Mucosa of gallbladder (tissue), 1 donor: ENCODE data around the gene MPRIP. TPM values are rescaled to one million over a fixed set of nuclear protein-coding genes. Genes with fewer than 3 reads are reported as not detected.
"Not testable (repeated sequence)": the region's sequence is repeated elsewhere in the genome, so short reads cannot be mapped to it uniquely, and the experiment has no call there.

Experiments used
- DNase-seq: peaks from one replicate; pipeline ENCODE4 v3.0.0-alpha.2; 2020; ENCODE audit warnings: low spot score
- total RNA-seq: library from RNA; stranded (reverse); gene quantifications from one replicate; pipeline ENCODE4 v1.2.1, GENCODE V29; 2021
- donor health status: DM: no; HTN: no; CAD: no.

Gene MPRIP, protein sequence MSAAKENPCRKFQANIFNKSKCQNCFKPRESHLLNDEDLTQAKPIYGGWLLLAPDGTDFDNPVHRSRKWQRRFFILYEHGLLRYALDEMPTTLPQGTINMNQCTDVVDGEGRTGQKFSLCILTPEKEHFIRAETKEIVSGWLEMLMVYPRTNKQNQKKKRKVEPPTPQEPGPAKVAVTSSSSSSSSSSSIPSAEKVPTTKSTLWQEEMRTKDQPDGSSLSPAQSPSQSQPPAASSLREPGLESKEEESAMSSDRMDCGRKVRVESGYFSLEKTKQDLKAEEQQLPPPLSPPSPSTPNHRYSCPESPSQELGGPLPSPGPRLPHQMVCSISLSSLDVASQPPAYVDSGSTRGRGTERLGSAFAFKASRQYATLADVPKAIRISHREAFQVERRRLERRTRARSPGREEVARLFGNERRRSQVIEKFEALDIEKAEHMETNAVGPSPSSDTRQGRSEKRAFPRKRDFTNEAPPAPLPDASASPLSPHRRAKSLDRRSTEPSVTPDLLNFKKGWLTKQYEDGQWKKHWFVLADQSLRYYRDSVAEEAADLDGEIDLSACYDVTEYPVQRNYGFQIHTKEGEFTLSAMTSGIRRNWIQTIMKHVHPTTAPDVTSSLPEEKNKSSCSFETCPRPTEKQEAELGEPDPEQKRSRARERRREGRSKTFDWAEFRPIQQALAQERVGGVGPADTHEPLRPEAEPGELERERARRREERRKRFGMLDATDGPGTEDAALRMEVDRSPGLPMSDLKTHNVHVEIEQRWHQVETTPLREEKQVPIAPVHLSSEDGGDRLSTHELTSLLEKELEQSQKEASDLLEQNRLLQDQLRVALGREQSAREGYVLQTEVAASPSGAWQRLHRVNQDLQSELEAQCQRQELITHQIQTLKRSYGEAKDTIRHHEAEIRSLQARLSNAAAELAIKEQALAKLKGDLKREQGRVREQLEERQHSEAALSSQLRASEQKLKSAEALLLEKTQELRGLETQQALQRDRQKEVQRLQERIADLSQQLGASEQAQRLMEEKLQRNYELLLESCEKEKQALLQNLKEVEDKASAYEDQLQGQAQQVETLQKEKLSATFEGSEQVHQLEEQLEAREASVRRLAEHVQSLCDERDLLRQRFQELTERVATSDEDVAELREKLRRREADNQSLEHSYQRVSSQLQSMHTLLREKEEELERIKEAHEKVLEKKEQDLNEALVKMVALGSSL (N-terminal part only)
- 263 TPM for total RNA-seq

DNA sequence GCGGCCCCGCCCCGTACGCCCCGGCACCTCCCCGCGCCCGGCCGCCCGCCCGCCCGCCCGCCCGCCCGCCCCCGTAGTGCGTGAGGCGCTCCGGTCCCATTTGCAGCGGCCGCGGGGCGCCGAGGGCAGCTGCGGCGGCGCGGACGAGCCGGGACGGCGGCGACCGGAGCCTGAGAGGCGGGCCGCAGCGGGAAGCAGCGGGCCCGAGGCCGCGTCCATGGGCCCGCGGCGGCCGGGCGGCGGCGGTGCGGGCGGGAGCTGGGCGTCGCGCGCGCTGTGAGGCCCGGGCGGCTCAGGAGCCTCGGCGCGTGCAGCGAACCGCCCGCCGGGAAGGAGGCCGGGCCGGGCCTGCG lies at the start of gene MPRIP:
TSS of gene MPRIP (plus strand) at position 74 of the 353 bp plus-strand sequence. CDS start 392 bp downstream, outside the sequence.
- no peak for DNase-seq

DNA sequence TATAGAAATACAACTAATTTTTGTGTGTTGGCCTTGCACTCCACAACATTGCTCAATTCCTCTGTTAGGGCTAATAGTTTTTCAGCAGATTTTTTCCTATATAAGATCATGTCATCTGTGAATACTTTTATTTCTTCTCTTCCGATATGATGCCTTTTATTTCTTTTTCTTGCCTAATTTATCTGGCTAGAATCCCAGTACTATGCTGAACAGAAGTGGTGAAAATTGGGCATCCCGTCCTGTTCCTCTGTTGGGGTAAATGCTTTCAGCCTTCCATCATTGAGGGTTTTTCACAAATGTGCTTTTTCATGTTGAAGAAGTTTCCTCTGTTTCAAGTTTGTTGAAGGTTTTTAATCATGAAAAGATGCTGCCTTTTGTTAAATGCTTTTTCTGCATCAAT lies 47.6 kb upstream of the MPRIP start:
- DNase-seq: no peak

DNA sequence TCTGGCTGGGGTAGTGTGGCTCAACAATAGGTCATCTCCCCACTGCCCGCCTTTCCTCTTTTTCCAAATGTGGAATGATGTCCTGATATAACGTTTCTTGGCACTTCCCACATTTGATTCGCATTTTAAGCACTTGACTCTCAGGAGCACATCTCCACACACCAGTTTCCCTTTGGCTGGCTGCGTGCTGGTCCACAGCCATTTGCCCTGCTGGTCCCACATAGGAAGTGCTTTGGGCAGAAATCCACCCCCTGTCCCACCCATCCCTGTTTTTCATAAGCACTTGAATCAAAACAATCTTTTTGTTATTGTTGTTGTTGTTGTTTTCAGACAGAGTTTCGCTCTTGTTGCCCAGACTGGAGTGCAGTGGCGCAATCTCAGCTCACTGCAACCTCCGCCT lies 46.3 kb upstream of the MPRIP start:
- no peak for DNase-seq

DNA sequence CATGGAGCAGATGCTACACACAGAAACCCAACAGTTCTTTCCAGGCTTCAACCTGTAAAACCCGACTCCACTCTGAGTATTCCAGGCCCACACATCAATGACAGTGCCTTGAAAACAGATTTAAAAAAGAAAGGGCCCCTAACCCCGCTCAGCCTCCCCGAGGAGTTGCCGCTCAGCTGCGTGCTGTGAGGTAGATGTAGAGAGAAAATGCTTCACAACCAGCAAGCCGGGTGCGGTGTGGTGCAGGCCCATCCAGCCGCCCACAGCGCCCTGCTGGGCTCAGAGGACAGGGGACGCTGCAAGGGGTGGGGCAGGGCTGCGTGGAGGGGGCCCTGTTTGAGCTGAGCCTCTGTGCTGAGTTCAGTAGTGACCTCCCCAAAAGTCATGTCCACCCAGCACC lies 45.5 kb upstream of the MPRIP start:
- DNase-seq: not testable (repeated sequence)

DNA sequence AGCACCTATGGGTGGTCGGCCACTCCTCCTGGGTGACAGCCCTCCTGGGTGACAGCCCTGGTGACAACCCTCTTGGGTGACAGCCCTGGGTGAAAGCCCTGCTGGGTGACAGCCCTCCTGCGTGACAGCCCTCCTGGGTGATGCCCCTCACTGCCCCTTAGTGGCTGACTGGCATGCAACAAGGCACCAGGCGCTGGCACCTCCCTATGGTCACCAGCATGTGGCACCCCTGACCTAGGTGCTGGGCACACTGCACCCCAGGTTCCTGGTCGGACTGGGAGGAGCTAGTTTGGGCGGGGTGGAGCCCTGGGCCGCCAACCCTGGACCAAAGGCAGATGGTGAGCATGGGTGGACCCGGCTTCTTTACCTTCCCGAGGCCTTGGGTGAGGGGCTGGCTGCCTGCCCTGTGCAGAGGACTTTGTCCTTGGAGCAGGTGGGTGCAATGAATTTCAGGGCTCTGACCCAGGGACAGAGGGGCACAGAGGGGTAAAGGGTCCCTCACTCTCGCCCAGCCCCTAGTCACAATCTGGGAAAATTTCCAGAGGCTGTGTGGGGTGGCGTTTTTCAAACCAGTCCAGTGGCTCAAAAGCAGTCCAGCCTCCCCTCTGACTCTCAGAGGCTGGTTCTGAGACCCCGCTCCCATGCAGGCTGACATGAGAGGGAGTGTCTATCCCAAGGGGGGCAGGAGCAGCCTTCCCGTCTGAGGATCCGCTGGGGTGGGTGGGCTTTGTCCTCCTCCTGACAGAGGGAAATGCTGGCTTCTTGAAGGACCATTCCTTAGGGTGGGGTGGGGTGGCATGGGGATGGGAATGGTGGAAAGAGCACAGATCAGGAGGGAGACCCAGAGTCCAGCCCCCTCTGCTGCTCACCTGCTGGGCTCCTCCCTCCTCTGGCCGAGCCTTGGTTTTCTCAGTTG lies 44.5 kb upstream of the MPRIP start:
- no peak for DNase-seq

DNA sequence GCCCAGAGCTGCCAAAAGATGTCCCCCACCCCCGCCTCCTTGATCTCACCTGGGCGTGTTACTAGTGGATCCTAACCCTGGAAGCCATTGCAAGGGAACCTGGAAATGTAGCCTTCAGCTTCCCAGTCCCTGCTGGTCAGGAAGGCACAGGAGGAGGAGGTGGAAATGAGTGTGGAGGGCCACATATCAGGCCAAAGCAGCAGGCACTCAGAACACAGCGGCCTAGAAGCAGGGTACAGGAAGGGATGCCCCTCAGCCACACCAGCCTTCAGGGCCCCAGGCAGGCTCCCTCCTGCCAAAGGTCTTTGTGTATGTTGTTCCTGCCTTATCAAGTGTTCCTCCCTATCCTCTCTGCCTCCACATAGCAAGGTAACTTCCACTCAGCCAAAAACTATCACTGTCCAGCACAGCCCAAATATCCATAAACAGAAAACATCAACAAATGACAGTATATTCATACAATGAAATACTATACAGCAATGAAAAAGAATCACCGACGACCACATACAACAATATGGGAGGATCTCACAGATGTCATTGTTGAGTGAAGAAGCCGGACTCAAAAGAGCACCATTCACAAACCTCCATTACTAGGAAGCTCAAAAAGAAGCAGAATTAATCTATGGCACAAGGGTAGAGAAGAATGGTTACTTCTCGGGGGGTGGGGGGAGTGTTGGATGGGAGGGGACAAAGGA lies 42.2 kb upstream of the MPRIP start:
- DNase-seq: no peak

DNA sequence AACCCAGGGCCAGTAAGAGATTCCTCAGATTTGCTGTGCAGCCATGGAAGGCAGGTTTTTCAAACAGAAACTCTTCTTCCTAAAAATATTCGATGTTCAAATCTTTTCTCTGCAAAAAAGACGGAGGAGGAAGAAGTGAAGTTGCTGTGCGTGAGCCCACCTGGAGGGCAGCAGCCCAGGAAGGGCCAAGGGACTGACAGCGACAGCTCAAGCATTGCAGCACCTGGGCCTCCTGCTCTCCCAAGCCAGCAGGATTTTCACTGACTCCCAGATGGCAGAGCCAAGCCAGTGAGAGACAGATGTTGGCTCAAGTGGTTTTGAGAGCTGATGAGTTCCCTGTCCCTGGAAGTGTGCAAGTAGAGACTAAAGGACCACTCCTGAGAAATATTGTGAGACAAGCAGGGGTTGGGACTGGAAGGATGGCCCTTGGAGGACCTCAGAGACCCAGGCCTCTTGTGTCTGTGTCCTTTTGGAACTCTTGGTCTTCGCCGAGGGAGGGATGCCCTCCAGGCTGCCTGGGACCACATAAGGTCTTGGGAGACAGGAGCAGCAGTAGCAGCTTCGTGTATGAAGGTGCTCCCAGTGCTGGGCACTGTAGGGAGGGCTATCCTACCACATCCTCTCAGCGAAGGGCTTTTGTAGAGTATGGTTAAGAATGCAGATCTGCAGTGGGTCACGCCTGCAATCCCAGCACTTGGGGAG lies 41.0 kb upstream of the MPRIP start:
- no peak for DNase-seq

DNA sequence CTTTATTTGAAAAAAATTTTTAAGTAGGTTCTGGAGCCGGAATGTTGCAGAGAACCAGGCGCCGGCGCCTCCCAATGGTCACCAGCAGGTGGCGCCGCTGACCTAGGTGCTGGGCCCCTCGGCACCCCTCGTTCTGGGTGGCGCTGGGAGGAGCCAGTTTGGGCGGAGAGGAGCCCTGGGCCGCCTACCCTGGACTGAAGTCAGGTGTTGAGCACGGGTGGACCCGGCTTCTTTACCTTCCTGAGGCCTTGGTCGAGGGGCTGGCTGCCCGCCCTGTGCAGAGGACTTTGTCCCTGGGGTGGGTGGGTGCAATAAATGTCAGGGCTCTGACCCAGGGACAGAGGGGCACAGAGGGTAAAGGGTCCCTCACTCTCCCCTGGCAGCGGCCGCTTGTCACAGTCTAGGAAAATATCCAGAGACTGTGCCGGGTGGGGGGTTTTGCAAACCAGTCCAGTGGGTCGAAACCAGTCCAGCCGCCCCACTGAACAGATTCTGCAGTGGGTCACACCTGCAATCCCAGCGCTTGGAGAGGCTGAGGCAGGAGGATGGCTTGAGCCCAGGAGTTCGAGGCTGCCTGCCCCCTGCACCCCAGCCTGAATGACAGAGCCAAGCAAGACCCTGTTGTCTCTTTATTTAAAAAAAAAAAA lies 40.3 kb upstream of the MPRIP start:
- DNase-seq: peak; percentile 72

DNA sequence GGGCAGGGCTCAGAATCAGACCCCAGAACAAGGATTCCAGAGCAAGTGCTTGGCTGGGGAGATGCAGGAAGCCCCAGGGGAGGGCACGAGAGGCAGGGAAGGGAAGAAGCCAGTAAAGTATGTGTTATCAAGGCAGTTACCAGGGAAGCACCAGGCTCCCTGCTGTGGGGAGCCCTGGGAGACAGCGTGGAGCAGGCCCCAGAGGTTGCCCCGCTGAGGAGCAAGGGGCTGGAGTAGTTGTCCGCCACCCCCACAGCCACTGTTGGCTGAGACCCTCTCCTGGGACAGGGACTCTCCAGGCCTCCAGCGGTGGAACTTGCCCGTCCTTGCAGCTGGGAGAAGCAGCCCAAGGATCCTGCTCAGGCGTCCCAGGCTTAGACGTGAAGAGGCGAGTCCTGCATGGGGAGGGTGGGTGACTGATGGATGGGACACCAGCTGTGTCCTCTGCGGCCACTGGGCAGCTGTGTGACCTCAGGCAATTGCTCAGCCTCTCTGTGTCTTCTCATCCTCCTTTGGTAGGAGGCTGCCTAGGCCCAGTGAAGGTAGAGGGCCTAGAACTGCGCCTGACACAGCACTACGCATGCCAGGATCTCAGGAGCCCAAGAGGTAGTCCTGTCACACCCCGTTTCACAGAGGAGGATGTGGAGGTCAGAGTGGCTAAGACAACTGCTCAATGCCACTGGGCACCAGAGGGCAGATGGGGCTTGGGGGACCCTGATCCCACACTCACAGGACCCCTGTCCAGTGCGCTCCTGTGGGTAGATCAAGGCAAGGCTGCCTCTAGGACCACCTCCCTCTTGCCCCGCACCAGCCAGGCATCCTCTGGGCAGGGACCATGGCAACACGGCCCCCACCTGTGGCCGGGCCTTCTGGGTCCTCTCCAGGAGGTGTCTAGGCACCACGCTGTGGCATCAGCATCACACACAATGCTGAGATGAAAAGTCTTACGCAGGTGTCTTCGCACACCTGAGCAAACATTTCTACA lies 39.2 kb upstream of the MPRIP start:
- not testable (repeated sequence) for DNase-seq

DNA sequence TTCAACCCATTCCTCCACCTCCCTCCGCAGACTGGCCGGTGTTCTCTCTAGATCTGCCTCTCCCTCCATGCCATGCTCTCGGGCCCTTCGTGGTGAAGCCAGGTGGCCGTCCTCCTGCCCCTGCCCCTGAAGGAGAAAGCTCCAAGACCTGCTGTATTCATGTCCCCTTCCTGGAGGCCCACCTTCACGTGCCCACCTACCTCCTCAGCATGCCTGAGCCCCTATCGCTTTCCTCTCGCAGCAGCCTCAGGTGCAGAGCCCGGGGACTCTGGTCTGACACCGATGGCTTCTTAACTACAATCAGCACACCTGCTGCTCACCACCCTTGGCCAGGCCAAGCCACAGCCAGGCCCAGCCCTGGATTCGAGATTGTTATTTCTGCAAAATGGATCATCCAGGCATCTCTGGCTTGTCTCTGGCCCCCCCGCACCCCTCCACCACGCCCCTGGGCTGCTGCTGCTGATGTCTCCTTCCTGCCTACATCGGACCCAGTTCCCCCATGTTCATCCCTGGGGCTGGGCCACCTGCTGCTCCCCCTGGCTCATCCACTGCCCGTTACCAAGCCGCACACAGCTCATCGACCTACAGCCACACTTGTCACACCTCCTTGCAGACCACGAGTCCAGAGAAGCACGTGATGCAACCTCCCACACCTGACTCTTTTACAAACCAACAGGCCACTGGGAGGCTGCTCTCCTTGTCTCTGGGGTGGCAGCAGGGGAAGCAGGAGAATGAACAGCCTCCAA lies 37.8 kb upstream of the MPRIP start:
- no peak for DNase-seq

DNA sequence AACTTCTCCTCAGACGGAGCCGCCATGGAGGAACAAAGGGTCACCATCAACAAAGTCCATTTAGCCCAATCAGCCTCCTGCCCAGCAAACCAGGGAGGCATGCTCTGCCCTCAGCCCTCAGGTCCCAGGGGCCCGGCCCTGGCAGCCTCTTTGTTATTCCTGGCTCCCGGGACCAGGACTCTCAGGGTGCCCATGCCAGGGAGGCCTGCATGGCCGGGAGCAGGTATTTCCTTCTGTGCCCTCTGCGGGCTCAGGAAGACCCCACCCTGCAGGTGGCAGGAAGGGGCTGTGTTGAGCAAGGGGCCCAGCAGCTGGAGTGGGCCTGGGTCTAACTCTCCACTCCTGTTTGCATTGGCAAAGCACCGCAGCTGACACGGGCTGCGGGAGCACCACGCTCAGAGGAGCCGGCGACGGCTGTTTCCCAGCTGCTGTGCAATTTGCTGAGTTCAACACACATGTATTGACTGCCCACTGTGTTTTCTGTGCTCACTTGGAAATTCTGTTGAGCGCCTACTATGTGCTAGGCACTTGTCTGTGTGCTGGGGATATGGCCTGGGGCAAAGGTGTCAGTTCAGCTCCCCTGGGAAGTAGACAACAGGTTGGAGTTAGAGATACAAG lies 37.2 kb upstream of the MPRIP start:
- DNase-seq: not testable (repeated sequence)

DNA sequence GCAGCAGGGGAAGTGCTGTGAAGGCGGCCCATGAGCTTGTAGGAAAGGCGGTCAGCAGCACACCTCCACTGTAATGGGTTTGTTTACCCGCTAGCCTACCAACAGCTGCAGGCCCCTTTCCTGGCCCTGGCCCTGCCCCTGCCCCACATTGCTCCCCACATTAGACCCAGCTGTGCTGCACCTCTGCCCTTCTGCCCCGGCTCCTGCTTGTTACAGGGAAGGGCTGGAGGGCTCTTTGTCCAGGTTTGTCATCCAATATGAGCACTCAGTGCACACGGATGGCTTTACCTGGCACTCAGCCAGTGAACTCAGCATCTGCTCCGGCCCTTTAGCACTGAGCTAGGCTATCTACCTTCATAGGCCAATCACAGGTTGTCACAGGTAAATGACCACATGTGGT lies 34.4 kb upstream of the MPRIP start:
- not testable (repeated sequence) for DNase-seq

DNA sequence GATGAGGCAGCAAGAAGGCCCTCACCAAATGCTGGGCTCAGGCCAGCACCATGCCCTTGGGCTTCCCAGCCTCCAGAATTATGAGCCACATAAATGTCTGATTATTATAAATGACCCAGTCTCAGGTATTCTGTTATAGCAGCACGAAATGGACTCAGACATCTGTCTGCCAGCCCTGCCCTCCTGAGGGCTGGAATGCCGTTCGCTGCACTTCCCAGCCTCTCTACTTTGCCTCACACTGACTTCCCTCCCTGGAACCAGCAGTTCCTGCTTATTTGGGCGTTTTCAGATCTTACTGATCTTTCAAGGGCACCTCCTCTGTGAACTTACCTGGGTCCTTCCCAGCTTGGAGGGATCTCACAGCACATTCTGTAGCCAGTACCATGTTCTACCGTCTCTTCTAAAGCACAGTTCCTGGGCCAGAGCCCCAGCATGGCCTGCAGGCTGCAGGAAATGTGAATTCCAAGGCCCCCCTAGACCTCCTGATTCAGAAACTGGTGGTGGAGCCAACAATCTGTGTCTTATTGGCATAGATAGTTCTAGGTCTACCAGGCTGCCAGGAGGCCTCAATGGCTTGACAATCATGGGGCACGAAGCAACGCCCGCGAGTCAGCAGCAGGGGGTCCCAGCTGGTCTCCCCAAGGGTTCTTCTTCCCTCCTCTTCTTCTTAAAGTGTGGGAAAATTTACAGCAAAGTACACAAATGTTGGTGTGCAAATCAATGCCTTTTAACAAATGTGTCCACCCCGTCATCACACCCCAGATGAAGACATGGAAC lies 33.4 kb upstream of the MPRIP start:
- not testable (repeated sequence) for DNase-seq

DNA sequence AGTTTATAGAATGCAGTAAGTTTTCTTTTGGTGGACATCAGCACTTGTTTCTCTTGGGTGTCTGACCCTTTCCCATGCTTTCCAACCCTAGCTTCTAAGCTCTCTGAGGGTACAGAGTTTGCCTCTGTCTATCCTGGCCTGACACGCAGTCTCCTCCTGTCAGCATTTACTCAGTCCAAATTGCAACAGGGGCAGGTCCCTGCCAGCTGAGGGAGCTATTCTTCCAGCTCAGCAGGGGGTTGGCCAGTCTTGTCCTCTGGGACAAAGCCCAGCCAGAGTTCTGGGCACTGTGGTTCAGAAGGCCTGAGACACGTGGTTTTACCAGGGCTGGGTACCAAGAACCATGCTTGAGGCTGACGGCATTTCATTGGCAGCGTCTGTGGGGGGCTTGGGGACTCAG lies 32.3 kb upstream of the MPRIP start:
- not testable (repeated sequence) for DNase-seq

DNA sequence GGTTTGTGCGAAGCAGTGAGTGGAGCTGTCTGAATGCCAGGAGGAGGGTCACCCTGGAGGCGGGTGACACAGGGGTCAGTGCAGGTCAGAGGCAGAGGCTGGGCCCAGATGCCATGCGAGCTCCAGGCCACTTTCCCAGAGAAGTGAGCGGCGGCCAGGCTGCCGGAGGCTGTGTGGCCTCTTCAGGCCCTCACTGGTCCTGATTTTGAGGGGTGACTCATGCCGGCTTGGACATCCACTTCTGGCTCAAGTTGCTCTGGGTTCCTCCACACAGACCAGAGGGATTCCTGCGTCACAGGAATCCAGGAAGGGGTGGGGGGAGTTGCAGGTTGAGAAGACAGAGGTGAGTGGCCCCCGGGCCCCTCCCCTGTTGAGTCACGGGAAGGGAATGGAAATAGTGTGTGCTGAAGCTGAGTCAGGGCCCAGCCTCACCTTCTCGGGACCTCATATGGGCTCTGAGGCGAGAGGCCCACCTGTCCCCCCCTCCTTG lies 31.7 kb upstream of the MPRIP start:
- DNase-seq: not testable (repeated sequence)
